HG02970 (cell line): ENCODE results near the gene EFNB1.

ENCODE experiments used
- ATAC-seq: cut with Tn5 transposase; IDR thresholded peaks from one replicate; pipeline ENCODE4 v1.9.1; 2021; ENCODE audit warnings: mild to moderate bottlenecking, moderate library complexity, moderate number of reproducible peaks; ENCODE audit not compliant: unreplicated experiment, low FRiP score

EFNB1 gene

DNA sequence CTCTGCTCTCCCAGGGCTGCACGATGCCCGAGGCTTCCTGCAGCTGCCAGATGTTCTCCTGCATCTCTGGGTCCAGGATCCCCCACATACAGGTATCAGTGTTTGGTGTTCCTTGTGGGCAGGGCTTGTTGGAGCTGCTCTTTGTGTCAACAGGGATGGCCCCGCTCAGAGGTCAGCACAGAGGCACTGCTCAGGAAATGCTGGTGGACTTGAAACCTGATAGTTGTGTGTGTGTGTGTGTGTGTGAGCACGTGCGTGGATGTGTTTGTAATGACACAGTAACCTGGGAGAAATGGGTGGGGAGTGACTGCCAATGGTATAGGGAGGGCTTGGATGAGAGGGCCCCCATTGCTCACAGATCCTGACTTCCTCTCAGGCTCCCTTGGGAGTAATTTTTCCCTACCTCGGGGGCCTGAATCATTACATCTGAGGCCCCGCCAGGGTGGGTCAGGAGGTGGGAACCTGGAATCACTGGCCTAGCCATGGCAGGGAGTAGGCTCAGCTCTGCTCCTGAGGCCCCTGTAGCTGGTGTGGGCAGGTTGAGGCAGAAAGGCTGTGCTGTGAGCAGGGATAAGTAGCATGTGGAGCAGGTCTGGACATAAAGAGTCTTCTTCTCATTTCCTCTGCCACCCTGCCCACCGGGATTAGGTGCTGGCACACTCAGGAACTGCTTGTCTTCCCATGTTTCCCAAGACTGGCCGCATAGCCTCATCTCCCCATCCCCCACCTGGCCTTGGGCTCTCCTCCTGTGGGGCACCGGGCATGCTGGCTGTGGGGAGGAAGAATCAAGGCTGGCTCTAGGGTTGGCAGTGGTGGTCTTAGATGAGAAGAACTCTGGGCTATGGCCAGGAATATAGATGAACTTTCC, 2.5 kb upstream of the EFNB1 start:
- ATAC-seq: no peak

GRCh38 chrX:68827256-68827655, 1.6 kb upstream of the EFNB1 start:
- no peak for ATAC-seq

DNA sequence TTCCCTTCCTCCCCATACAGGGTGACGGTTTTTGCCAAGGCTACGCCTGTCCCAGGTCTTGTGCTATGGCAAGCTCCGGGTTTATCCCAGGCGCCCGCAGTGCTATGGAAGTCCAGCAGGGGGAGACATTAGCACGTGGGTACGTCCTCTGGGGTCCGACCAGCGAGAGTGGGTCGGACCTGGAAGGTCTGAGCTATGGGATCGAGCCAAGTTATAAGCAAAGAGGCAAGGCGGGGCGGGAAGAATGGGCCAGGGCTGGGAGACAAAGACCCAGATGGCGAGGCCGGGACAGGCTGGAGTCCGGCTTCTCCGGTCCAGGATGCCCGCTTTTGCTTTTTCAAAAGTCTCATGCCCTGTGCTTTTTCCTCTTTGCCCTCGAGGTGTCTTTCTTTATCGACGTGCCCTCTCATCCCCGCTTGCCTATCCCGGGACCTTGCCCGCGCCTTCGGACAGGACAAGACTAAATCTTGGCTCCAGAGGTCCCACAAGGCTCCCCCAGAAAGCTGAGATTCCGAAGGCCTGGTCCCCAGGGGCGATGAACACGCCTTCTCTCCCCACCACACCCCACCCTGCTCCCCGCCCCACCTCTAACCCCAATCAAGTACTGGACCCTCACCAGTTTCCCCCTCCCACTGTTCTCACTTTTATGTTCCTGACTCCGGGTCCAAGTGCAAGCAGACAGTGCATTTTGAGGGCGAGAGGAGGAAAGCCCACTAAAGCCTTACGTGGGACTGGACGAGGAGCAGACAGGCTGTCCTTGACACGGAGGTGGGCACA, 785 bp upstream of the EFNB1 start:
- no peak for ATAC-seq

DNA sequence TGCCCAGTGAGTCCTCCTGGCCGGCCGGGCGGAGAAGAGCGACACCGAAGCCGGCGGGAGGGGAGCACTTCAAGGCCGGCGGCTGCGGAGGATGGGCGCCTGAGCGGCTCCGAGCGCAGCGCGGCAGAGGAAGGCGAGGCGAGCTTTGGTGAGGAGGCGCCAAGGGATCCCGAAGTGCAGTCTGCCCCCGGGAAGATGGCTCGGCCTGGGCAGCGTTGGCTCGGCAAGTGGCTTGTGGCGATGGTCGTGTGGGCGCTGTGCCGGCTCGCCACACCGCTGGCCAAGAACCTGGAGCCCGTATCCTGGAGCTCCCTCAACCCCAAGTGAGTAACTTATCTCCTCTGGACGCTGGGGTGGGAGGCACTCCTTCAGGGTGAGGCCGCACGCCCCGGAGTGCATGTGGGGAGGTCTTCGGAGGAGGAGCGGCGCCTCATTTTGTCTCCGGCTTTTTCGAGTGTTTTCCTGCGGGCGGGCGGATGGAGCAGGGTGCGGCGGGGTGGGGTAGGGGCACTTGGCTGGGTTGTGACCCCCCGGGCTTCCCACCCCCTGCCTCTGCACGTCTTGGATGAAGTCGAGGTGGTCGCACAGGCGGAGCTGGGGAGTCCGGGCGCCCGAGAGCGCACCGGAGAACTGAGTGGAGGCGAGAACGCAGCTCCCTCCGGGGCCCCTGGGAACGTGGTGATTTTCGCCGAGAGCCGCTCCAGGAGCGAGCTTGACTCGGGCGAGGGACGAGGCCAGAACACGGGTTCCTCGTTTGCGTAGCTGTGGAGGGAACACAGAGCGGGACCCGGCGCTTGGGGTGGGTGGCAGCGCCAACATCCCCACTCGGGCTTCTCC, 979 bp downstream of the EFNB1 start:
- no peak for ATAC-seq

DNA sequence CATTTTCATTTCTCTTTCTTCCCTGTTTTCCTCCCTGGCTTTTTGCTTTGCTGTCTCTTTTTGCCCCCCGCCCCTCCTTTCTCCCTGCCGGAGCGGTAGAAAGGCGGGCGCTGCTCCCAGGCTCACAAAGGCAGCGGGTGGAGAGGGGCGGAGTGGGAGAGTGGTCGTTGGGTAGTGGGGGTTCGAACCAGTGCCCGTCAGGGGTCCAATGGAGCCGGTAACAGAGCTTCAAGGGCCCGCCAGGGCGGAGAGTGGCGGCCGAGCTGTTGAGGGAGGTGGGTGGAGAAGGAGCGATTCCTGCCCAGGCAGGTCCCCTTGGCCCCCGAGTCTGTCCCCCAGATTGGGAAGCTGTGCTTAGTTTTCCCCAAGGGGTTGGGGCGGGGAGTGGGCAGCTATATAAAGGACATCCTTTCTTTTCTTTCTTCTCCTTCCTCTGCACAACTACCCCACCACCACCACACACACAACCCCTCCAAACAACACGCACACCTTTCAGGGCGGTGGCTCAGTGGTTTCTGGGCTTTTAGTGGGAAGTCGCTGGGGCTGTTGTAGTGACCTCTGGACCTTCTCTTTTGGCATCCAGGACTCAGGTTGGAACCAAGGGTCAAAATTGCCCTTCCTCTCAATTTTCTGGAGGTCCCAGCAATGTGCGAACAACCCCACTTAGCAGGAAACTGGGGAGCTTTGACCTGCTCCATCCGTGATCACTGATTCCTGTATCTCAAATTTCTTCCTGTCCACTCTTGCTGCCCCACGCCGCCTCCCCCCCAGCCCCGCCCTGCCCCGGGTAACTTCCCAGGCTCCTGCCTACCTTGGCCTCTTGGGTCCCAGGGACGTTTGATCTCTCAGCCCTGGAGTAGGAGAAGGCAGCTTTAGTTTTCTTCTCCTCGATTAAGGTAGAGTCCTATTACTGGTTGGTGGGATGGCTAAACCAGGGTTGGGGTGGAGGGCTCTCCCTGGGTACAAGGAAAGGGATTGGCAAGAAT, 1.9 kb downstream of the EFNB1 start:
- no peak for ATAC-seq

- ATAC-seq: no peak
Observed at GRCh38 chrX:68831405-68832100, 2.7 kb downstream of the EFNB1 start.

GRCh38 chrX:68832101-68832416, 3.2 kb downstream of the EFNB1 start:
- no peak for ATAC-seq

DNA sequence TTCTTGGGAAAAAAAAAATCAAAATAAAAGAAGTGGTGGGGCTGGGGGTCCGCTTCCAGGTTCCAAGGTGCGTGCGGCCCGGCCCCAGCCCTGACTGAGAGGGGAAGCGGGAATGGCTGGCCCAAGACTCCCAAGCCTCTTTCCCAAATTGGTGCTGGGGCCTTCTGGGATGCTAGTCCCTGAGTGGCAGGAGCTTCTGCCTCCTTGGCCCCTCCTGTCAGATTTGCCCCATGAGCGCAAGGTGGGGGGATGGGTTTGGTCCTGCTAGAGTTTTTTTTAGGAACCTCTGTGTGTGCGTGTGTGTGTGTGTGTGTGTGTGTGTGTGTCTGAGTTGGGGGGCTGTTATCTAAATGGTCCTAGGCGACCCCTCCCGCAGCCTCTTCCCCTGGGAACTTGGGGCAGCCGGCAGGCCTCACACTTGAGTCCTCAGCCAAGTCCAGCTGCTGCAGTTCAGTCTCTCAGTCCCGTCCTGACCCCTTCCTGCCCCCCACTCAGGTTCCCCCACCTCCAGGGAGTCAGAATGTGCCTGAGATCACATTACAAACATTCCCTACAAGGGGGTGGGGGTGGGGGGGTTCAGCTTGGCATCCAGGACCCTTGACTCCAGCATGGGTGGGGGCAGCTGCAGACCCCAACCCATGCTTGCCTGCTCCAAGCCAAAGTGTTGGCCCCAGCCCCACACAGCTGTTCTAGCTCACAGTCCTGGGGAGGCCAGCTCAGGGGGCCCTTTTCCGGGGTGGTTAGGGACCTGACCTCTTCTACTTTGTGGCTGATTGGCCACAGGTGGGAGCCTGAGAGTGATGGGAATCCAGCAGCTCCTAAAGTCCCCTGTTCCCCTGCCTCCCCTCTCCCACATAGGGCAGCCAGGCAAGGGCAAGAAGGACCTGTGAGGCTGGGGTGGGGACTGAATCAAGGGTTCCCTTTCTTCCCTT, 4.0 kb downstream of the EFNB1 start:
- ATAC-seq: no peak

DNA sequence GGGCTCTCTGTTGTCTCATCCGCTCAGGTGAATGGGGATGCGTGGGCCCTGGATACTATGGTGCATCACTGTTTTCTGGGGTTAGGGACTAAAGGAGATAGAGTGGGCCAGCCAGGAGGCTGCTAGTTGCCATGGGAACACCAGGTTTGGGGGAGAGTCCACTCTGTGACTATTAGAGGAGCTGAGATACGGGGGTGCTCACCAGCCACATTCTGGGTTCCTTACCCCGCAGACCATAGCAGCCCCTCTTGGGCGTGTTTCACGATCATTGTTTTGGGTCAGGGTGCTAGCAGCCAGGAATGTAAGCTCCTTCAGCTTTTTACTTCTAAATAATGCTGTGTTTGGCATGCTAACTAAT, 4.6 kb downstream of the EFNB1 start:
- ATAC-seq: no peak

DNA sequence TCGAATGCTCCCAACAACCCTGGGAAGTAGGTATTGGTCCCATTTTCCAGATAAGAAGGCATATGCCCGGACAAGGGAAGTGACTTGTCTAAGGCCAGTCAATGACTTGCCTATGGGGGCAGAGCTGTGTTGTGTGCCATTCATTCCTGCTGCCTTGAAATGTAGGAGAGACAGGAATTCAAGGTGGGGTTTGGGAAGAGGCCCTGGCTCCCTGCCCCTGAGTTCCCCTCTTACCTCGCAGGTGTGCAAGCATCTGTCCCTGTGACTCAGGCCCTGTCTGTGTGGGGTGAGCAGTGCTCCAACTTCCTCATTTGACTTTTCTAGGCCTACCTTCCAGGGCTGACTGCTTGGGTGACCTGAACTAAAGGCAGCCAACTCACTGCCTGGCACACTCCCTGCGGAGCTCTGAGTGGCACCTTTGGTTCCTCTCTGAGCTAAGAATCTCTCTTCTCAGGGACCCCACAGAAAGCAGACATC, 5.1 kb downstream of the EFNB1 start:
- no peak for ATAC-seq

DNA sequence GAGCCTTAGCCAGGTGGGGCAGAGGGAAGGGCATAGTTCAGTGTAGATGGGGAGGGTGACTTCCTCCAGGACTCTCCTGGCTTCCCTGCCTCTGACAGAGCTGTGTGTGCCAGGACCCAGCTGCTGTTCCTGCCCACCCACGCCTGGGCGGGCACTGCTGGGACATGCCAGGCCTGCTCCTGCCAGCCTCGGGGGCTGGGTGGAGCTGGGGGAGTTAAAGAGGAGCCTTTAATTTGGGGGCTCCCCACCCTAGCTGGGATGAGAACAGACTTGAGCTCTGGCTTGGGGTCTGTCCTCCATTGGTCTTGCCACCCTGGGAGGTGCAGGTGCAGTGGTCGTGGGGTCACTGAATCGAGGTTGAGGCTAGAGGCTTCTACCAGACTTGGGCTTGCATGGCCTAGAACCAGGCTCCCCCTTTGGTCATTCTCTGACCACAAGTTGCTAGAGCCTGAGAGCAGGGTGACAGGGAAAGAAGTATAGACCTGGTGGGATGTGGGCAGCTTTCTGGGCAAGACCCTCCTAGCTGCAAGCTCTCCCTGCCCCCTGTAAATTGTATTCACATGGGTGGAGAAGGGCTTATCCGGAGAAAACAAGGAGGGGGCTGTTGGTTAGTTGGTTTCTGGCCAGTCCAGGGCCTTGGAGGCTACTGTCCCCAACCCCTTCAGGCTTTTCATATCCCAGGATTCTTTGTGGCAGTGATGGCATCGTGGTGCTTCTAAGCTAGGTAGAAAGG, 5.7 kb downstream of the EFNB1 start:
- no peak for ATAC-seq

GRCh38 chrX:68835104-68835442, 6.3 kb downstream of the EFNB1 start:
- ATAC-seq: no peak

DNA sequence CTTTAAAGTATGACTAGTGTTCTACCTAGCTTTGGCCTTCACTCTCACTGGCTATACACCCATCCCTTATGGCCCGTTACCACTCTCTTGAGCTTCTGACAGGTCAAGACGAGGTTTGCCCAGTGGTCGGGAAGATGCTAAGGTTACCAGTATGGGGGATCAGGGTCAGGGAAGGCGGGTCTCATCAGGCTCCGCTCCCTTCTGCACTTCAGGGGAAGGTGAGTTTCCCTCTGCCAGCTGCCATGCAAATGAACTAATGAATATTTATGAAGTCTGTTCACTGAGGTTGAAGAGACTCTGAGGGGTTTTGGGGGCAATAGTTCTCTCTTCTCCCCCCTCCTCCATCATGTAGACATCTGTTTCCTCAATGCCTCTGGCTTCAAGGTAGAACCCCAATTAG, 6.6 kb downstream of the EFNB1 start:
- ATAC-seq: no peak

DNA sequence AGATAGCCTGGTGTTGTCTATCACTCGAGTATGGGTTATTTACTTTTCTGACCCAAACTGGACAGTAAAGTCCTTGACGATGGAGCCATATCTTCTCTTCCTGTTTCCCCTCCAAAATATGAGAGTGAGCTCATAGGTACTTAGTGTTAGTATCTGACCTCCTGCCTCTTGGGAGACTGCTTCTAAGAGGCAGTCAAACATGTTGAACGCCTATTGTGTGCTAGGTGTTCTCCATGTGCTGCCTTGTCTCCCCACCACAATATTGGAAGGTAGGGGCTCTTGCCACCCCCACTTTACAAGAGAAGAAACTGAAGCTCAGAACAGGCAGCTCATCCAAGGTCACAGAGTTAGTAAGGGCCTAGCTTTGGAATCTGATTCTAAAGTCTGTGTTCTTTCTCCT, 8.3 kb downstream of the EFNB1 start:
- ATAC-seq: no peak

GRCh38 chrX:68838571-68838910, 9.7 kb downstream of the EFNB1 start:
- no peak for ATAC-seq

- no peak for ATAC-seq
Observed at GRCh38 chrX:68839771-68840170, 10.9 kb downstream of the EFNB1 start.

GRCh38 chrX:68840256-68840655, 11.4 kb downstream of the EFNB1 start:
- no peak for ATAC-seq
